Activated CD4-positive, alpha-beta T cell treated with anti-CD3 and anti-CD28 coated beads, Interleukin-2, amount 50 U/mL, for 48 hours (primary cell): ENCODE measurements around the gene HOXD1.

Experiments used
- DNase-seq, 2 experiments: peaks; one replicate each; pipeline ENCODE4 v3.0.0-alpha.2; 2020

The HOXD1 gene

DNA sequence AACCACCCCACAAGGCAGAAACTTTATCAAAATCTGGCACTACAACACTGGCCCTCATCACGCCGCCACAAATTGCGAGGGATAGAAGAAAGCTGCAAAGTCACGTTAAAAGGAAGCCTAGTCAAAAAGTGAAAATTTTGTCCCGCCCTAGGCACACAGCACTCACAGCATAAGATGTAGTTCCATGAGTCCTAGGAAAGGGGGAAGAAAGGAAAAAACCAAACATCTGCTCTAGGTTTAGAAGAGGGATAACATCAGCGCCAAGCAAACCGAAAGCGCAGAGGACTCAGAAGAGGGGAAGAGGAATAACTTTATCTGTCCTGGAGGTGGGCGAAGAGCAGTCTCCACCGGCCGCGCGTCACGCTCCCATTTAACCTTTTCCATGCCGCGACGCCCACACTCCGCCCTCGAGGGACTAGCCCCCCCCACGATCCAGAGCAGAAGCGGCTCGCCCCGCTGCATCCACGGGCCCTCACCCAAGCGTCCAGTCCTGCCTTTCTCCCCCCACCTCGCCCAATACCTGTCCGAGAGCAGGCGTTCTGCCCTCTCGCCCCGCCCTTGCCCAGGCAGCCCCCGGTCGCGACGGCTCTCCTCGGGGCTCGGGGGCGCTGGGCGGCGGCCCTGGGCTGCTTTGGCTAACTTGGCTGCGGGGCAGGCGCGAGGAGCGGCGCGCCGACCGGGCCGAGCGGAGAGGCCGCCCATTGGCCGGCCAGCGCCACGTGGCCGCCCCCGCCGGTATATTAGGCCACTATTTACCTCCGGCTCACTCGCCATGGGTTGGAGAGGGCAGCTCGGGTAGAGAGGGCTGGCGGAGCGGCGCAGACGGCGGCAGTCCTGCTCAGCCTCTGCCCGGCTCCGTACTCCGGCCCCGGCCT is at the start of gene HOXD1:
HOXD1 (plus strand) TSS at position 770 of the 875 bp plus-strand sequence. CDS start 134 bp downstream, outside the sequence.
- DNase-seq = no peak

DNA sequence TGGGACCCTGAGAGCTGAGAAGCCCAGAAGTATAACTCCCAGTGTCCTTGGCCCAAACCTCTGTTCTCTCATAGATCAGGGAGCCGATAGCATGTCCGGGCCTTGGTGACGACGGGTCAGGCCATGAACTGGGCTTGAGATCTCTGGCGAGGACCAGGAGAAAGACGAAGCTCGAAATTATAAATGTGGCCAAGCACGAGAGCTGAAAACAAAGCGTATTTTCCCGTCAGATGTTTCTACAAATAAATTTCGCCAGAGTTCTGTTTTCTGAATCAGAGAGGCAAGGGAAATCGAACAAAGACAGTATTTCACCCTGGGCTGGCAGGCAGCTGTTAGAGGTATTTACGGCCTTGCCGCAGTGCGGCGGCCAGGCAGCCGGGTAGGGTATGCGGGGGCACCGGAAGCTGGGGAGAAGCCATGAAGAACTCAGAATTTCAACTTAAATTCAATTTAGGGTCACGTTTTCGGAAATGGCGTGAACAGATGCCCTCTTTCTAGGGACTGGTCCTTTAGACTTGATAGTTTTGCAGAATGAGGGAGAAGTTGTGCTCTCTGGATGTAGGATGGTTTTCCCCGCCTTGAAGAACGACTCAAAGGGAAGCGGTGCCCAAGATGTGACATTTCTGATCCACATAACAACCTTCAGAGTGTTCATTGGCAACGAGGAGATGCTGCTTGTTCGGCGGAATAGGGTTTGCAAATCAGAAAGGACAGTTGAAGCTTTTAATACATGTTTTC is 49.4 kb upstream of the HOXD1 start:
- DNase-seq = peak in 1 of 2 experiments; percentile 1

GRCh38 chr2:176139661-176140512 is 48.6 kb upstream of the HOXD1 start:
- no peak for DNase-seq

GRCh38 chr2:176140513-176141317 is 47.8 kb upstream of the HOXD1 start:
- peak; percentile 63 to 67 for DNase-seq

DNA sequence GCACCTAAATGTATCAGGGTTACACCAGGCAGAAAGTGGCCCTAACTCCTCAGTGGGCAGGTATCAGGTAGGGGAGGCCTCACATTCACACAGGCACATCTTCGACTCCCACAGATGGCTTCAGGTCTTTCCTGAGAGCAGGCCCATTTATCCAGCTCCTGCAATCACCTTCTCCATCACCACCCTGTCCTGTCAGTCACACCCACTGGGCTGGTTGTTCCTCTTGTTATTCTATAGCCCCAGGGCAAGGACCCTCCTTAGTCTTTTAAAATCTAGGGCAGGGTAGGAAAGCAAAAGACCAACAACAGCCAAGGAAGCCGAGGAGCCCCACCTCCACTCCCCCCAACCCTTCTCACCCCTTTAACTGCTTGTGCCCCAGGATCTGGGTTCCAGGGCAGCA is 46.2 kb upstream of the HOXD1 start:
- no peak for DNase-seq

DNA sequence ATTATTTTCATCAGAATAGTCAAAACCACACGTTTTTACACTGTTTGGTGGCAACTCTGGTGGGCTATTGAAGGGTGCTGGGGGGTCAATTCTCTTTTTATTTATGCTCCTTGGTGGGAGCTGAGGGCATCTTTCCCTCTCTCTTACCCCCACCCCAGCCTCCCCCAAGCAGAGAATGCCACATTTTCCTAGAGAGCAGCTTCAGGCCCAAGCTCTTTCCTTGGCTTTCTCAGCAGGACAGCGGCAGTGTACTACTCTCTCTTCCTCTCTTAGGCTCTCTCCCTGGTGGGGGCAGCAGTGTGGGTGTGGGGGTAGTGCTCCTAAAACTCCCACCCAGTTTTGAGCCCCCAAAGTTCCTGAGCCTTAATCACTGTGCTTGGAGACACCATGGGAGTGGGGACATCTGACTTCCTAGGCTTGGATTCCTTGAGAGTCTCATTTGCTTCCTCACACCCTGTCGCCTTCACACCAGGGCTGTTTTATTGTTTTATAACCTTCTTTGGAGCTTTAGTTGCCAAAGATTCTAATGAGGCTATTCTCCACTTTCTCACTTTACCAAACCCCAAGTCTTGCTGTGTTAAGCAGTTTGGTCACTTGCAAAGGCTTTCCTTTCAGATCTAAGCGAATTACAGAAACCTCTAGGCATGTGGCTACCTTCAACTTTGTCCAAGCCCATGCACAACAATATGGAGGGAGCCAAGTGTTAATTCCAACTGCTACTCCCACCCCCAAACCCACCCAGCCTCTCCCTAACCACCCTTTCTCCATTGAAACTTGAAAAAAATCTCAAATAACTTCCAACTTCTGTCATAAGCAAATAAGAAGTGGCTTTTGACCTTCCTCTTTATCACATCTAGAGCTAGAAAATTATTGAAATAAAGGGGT is 43.1 kb upstream of the HOXD1 start:
- DNase-seq = no peak

DNA sequence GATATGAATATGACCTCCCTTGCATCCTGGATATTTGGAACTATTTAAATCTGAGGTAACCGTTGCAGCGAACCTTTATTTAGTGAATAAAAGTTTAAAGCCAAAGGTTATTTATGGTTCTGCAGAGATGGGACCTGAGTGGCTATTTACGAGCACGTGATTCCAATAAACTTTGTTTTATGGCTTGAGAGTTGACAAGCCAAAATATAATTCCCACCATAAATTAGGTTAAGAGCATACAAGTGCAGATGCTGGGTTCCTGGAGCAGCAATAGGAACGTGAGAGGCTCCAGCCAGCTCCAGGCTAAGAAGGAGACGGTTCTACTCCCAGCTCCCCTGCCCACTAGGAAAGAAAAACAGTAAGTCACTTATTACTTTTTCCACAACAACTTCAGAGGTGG is 42.4 kb upstream of the HOXD1 start:
- no peak for DNase-seq

- DNase-seq = no peak
These were observed 41.8 kb upstream of the HOXD1 start for GRCh38 chr2:176146645-176147044.

DNA sequence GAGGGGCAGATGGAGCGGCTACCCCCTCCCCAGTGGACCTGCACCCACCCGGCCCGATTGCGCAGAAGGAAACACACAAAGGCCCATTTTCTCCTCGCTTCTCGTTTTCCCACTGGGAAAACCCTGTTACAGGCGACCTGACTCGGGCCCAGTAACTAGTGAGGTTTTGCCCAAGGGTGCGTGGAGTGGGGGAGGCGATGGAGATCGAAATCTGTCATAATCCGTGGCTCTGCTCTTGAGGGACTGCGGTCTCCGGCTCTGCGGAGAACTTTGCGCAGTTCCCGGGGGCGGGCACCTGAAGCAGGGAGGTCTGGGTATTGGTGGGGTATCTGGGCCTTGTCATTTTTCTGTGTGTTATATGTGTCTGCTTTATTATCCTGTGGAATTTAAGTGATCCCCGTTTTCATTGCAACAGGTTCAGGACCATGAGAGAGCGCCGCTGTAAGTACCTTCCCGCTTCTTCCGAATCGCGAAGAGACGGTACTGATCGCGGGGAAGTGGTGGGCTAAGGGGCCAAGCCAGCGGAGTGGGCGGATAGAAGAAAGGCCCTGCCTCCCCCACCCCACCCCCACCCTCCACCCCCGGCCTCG is 41.2 kb upstream of the HOXD1 start:
- no peak for DNase-seq

- DNase-seq = no peak
These were observed 40.5 kb upstream of the HOXD1 start for GRCh38 chr2:176147800-176148496.

DNA sequence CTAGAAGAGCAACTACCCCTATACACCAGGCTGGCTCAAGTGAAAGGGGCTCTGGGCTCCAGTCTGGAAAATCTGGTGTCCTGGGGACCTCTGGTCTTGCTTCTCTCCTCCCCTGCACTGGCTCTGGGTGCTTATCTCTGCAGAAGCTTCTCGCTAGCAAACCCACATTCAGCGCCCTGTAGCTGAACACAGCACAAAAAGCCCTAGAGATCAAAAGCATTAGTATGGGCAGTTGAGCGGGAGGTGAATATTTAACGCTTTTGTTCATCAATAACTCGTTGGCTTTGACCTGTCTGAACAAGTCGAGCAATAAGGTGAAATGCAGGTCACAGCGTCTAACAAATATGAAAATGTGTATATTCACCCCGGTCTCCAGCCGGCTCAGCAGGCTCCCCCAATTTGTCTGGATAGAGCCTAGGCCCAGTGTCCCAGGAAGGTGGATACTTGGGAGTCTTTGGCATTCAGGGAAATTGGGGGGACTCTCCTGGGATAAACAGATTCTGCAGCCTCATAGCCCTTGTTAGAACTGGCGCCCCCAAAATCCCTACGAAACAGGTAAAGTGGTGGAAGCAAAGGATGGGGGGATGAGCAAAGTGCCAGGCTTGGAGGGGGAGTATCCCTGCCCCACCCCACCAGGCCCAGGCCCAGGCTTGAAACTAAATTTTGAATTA is 39.6 kb upstream of the HOXD1 start:
- DNase-seq = no peak

GRCh38 chr2:176149481-176149938 is 39.0 kb upstream of the HOXD1 start:
- DNase-seq = no peak

DNA sequence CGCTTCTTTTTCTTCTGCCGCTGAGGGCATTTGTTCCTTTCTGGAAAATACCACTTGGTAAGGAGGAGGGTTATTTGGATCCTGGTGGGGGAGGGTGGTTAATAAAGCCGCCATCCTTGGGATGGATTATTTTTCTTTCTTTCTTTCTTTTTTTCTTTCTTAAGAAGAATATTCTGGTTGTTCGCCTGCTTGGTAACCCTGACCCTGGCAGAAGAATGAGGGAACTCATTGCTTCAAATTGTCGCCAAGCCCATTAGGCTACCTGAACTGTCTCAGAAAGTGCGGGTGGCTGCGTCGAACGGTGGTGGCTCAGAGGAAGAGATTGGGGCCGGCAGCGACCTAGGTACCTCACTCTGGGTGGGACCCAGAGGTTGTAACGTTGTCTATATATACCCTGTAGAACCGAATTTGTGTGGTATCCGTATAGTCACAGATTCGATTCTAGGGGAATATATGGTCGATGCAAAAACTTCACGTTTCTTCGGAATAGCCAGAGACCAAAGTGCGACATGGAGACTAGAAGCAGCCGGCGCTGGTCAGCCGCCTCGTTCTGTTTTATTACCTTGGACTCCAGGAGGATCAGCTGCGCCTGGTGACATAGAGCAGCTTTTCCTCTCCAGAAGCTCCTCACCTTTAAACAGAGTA is 38.4 kb upstream of the HOXD1 start:
- no peak for DNase-seq

DNA sequence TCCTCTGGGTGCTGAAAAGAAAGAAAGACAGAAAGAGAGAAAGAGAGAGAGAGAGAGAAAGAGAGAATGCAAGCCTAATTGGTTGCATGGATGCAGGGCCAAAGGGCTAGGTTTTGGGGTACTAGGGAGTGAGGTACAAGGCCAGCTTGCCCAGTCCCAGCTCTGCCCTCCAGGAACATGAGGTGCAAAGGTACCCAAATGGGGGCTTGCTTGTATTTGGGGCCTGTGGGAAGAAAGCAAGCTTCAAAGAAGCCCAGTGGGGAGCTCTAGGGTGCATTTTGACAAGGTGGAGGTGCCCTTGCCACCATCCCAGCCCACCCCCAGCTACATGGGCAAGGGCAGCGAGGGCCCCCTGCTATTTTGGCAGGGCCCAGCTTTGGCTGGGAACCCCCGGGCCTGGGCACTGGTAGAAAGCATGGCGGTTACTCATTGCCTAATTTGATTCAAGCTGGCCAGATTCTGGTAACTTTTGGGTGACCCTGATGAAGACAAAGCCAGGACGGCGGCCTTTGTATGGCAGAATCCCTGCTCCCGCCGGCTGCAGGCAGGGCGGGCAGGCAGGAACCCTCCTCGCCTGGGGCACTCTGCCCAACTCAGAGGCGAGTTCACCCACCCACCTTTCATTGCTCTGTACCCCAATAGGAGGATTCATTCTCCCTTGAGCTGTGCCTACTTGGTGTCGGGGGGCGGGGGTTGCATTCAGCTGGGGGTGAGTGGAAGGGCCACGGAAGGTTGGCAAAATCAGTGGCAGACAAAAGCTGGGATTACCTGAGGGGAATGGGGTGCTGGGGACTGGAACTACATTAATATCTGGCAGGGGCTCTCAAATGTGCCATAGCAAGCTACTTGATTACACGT is 37.7 kb upstream of the HOXD1 start:
- DNase-seq = no peak

GRCh38 chr2:176151442-176152287 is 36.8 kb upstream of the HOXD1 start, which contains the start of gene HOXD4:
Gene HOXD4, plus strand, starts transcription at chr2:176151550. Its CDS starts 84 bp downstream, at chr2:176151634.
- DNase-seq = no peak

DNA sequence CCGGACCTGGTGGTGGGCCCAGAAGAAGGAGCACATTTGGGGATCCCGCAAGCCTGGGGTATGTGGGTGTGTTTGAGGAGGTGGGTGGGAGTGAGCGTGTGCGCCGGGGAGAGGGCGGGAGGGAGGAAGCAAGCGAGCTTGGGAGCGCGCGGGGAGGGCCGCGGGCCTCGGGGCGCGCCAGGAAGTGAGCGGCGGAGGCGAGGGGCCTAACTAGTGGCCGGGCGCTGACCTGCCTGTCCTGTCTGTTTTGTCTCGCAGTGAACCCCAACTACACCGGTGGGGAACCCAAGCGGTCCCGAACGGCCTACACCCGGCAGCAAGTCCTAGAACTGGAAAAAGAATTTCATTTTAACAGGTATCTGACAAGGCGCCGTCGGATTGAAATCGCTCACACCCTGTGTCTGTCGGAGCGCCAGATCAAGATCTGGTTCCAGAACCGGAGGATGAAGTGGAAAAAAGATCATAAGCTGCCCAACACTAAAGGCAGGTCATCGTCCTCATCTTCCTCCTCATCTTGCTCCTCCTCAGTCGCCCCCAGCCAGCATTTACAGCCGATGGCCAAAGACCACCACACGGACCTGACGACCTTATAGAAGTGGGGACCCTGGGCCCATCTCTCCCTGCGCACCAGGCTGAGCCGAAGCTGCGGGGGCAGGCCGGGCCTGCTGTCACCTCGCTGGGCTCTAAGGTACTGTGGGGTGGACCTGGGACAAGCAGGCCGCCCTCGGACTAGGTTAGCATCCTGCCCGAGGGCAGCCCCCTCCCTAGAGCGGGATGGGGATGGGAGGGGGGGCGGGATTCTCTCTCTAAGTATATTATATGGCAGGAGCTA is 35.9 kb upstream of the HOXD1 start:
- no peak for DNase-seq
